Osteocyte (in vitro differentiated cells): Measurements from ENCODE around the gene FXYD1. TPM values are rescaled to one million over a fixed set of nuclear protein-coding genes. Genes with fewer than 3 reads are reported as not detected.

ENCODE experiments used
- DNase-seq: peaks from one replicate; pipeline ENCODE4 v3.0.0; 2021; ENCODE audit warnings: mixed read lengths; ENCODE audit not compliant: unreplicated experiment; ENCODE audit errors: extremely low spot score
- H3K27ac Mint-ChIP-seq: one replicate; pipeline ENCODE4 v1.8.0; 2021; ENCODE audit warnings: mild to moderate bottlenecking, mixed read lengths; ENCODE audit not compliant: unreplicated experiment
- H3K27me3 Mint-ChIP-seq: one replicate; pipeline ENCODE4 v1.8.0; 2021; ENCODE audit warnings: mixed read lengths; ENCODE audit not compliant: unreplicated experiment
- H3K36me3 Mint-ChIP-seq: one replicate; pipeline ENCODE4 v1.8.0; 2021; ENCODE audit warnings: mixed read lengths; ENCODE audit not compliant: unreplicated experiment
- H3K4me1 Mint-ChIP-seq: one replicate; pipeline ENCODE4 v1.8.0; 2021; ENCODE audit warnings: mixed read lengths; ENCODE audit not compliant: unreplicated experiment
- H3K4me3 Mint-ChIP-seq: one replicate; pipeline ENCODE4 v1.8.0; 2021; ENCODE audit warnings: mild to moderate bottlenecking, moderate library complexity, mixed read lengths; ENCODE audit not compliant: unreplicated experiment
- H3K9me3 Mint-ChIP-seq: one replicate; pipeline ENCODE4 v1.8.0; 2021; ENCODE audit warnings: mixed read lengths; ENCODE audit not compliant: unreplicated experiment
- CTCF ChIP-seq: fragments of 200-600 bp; sonication (generic); IDR thresholded peaks from 2 replicates; pipeline ENCODE4 v1.5.0; 2021; ENCODE audit warnings: antibody characterized with exemption, mild to moderate bottlenecking, moderate library complexity
- total RNA-seq: library from RNA; stranded (reverse); gene quantifications from 2 replicates; pipeline ENCODE4 v1.2.1, GENCODE V29; 2021

FXYD1 gene
- total RNA-seq, 1 donor from 2014 or later, result 0.86 TPM

- Mint-ChIP-seq H3K36me3 (no peaks in the 10 kb centered on the region), H3K27ac (no peak overlapping the region), H3K4me3 (no peak overlapping the region), H3K4me1 (peaks cover 13% of the 10 kb centered on the region), H3K9me3 (no peaks in the 10 kb centered on the region), H3K27me3 (peaks cover 24% of the 10 kb centered on the region)
- no peak for DNase-seq
- no peak for TF ChIP-seq CTCF
These were observed 20.8 kb upstream of the FXYD1 start for GRCh38 chr19:35117799-35118198.

- Mint-ChIP-seq H3K4me1 (peaks cover 16% of the 10 kb centered on the region), H3K9me3 (no peaks in the 10 kb centered on the region), H3K27ac (no peak overlapping the region), H3K27me3 (peaks cover 26% of the 10 kb centered on the region), H3K4me3 (no peak overlapping the region), H3K36me3 (no peaks in the 10 kb centered on the region)
- no peak for TF ChIP-seq CTCF
- no peak for DNase-seq
These were observed 20.2 kb upstream of the FXYD1 start for GRCh38 chr19:35118268-35119020.

- H3K9me3 Mint-ChIP-seq, result no peaks in the 10 kb centered on the region
- H3K27me3 Mint-ChIP-seq, result peaks cover 26% of the 10 kb centered on the region
- no peak for DNase-seq
- no peak for TF ChIP-seq CTCF
- no peak overlapping the region for H3K27ac Mint-ChIP-seq
- peaks cover 18% of the 10 kb centered on the region for H3K4me1 Mint-ChIP-seq
- H3K4me3 Mint-ChIP-seq, result no peak overlapping the region
- no peaks in the 10 kb centered on the region for H3K36me3 Mint-ChIP-seq
These were observed 19.5 kb upstream of the FXYD1 start for GRCh38 chr19:35119091-35119490.

- no peak overlapping the region for H3K4me3 Mint-ChIP-seq
- TF ChIP-seq CTCF, result no peak
- no peak for DNase-seq
- no peaks in the 10 kb centered on the region for H3K36me3 Mint-ChIP-seq
- peaks cover 14% of the 10 kb centered on the region for H3K4me1 Mint-ChIP-seq
- no peaks in the 10 kb centered on the region for H3K9me3 Mint-ChIP-seq
- H3K27ac Mint-ChIP-seq, result no peak overlapping the region
- H3K27me3 Mint-ChIP-seq, result peaks cover 23% of the 10 kb centered on the region
These were observed 19.0 kb upstream of the FXYD1 start for GRCh38 chr19:35119578-35120155.

- H3K4me3 Mint-ChIP-seq, result no peak overlapping the region
- H3K4me1 Mint-ChIP-seq, result peaks cover 12% of the 10 kb centered on the region
- peaks cover 22% of the 10 kb centered on the region for H3K27me3 Mint-ChIP-seq
These were observed 18.1 kb upstream of the FXYD1 start for GRCh38 chr19:35120492-35120891.

More at GRCh38 chr19:35120492-35120891, 18.1 kb upstream of the FXYD1 start:
- Mint-ChIP-seq H3K9me3 (no peaks in the 10 kb centered on the region), H3K27ac (peak overlapping the region; percentile 18), H3K36me3 (no peaks in the 10 kb centered on the region)
- TF ChIP-seq CTCF, result no peak
- DNase-seq, result no peak
